Stimulated activated CD4-positive, alpha-beta T cell treated with anti-CD3 and anti-CD28 coated beads, Interleukin-12 subunit alpha, Interleukin-12 subunit beta, amount 100 ng/mL, for 4 hours (primary cell): ENCODE measurements around the gene GDPD5.

Experiments used
- DNase-seq: peaks from one replicate; pipeline ENCODE4 v3.0.0-alpha.2; 2020

GDPD5 gene

DNA sequence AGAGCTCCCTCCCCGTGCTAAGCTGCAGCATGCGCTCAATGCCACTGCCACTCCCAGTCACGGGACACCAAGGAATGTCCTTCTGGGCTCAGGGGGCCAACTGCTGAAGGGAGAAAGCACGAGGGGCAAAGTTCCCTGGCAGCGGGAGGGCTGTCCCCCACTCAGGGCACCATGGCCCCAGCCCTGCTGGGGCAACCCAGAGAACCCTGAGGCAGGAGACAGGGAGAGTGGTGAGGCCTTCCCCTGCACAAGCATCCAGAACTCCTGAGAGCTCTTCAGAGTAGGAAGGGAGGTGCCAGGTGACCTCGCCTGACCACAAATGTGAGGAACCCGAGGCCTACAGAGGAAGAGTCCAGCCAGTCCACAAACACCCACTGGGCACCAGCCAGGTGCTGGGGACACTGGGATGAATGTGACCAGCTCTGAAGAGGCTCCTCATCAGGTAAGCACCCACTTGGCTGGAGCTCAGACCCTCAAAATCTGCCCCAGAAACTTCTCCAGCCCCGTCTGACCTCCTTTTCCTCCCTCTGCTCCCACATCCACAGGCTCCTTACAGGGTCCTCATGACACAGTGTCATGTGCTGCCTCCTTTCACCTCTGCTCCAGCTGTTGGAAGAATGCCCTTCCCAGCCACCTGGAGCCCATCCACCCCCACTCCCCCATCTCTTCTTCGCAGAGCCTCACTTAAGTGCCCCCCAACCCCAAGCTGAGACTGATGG is 15.6 kb downstream of the GDPD5 start:
- no peak for DNase-seq

DNA sequence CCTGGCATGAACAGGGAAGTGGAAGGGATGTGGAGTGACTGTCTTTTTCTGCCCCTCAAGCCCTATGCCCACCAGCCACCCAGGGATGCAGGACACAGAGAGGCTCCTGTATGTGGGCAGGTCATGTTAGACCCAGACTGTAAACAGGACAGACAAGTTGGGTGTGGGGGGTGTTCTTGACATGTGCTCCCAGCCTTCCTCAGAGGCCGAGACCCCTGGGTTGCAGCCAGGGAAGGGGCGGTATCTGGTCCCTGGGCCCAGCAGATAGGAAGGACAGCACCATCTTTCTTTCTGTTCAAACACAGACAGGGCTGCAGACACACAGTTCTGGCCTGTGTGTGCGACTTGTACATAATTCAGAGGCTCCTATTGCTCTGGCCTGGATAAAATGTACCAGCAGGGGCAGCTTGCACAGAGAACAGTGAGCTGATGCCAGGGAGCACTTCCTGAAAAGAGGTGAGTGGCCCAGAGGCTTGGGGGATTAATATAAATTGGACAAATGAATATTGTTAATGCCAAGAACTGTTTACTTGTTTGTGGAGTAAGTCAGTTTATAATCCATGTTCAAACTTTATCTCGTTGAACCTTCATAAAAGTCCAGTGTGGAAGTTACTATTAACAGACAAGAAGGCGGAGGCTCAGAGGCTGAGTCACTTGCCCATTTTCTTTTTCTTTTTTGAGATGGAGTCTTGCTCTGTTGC is 16.6 kb downstream of the GDPD5 start:
- no peak for DNase-seq

DNA sequence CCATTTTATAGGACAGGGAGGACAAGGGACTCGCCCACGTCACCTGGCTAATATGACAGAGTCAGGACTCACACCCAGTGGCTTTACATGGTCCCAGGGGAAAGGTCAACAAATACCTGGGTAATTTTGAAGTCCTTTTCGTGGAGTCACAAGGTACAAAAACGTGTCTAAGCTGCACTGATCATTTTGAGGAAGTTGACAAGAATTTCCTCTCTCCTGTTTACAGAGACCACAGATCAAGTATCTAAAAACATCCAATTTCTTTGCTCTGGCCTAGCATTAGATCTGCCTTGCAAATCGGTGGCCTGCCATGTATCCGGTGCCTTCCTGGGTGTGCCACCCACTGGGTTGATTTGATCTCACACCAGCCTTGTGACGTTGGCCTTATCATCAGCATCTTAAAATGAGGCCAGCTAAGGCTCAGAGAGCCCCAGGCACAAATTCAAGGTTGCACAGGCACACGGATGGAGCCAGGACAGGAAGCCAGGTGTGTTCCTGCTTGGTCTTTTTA is 17.6 kb downstream of the GDPD5 start:
- no peak for DNase-seq

DNA sequence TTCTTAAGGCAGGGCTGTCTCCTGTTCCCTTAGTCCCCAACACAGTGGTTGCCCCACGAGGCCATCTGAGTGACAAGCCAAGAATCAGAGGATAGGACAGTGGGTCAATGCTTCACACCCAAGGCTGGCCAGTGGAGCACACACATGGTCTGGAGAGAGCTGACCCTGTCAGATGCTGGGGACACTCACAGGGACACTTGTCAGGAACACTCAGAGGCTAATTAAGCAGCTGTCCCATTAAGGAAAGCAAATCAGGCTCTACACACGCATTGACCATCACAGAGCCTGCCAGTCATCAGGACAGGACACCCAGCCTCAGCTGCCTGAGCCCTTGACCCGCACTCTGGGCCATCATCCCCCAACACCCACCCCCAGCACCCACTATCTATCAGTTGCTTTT is 18.2 kb downstream of the GDPD5 start:
- no peak for DNase-seq

DNA sequence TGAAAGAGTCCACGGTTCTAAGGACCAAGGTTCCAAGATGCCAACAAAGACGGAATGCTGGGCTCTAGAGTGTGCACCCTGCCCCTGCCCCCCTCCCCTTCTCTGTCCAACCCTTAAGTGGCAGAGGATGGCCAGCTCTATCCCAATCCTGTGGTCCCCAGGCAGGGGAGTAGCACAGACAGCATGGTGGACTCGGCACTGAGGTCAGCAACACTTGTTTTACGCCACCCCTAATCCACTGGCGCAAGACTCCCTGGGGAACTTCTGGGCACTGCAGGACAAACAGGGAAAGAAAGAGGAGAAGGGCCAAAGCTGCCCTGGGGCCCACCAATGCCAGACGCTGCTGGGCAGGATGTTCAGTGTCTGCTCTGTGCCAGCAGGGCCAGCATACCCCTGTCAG is 18.9 kb downstream of the GDPD5 start:
- no peak for DNase-seq

DNA sequence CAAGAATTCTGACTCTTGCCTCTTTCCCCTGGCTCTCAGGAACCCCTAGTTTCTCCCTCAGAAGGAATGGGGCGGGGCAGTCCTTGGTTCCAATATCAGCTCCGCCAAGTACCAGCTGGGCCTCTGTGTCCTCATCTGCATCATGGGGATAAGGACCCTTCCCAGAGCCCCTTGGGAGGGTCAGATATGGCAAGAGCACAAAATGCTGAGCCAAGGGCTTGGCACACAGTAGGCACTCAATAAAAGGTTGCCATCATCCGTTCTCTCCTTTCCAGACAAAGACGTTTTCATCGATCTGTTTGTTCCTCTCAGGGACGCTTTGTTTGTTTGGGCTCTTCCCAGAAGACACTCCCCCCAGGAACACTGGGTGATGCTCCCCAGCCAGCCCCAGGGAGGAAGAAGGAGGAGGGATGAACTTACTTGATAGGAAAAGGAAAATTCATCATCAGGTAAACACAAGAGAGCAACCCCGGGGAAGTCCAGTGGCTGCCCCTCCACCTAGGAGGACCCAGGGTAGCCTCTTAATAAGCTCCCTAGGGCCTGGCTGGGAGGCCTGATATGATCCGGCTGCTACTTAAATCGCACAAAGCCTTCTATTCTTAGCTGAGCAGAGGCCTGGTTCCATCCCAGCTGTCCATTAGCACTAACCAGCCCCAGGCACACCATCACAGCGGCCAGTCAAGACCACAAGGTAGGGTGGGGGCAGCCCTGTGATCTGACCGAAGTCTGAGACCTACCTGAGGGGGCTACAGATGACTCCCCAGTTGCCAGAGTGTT is 19.6 kb downstream of the GDPD5 start:
- DNase-seq: no peak

DNA sequence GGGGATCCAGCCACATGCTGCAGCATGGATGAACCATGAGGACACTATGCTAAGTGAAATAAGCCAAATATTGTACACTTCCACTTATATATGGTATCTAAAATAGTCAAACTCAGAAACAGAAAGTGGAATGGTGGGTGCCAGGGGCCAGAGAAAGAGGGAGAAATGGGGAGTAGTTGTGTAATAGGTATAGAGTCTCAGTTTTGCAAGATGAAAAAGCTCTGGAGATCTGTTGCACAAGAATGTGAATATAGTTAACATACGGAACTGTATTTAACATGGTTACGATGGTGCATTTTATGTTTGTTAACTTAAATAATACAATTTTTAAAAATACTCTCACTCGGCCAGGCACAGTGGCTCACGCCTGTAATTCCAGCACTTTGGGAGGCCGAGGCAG is 21.2 kb downstream of the GDPD5 start:
- no peak for DNase-seq

DNA sequence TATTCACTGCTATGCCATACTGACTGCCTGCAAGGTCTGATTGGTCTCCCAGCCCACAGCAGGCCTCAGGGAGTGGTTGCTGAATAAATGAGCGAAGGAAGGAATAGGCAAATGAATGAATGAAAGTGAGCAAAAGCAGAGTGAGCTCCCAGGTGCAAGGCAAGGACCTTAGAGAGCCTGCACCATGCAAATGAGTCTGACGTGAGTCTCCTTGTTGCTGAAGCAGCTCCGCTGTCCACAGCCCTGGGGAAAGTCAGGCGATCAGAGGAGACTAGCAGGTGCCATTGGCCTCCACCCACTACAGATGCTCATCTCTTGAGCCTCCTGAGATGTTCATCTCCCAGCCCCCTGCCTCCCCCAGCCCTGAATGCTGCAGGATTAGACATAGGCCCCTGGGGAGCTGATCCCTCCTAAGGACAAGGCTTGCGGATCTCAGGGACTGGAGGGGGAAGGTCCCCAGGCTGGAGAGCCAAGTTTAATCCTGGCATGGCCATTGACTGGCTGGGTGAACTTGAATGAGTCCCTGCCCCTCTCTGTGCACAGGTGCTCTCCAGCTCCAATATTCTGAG is 22.1 kb downstream of the GDPD5 start:
- no peak for DNase-seq

DNA sequence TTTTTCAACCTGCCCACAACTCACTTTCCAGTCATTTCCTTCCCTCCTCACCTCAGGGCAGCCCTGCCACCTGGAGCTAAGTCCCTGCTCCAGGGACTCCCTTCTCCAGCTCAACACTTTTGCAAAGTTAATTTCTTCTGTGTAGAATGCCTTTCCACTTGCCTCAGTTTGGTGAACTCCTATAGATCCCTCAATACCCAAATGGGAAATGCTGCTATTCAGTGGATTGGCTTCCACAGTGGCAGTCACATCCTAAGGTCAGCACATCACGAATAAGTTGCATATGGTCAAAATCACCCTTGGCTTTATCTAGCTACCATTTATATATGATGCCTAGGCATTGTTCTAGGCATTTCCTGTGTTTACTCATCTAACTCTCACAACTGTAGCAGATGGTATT is 23.6 kb downstream of the GDPD5 start:
- no peak for DNase-seq

DNA sequence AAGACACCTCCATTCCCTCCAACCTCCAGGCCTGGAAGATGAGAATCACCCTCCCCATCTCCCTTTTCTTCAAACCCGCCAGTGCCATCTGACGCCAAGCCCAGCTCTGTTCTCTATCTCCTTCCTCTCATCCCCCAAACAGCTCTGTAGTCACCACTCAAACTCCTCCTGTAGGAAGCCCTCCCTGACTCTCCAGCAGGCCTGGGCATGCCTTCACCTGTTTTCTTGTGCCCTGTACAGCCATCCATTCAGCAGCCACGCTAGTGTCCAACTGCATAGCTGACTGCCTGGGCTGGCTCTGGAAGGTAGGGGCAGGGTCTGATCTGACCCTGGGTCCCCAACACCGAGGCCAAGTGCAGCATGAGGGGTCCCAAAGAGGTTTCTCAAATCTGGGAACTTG is 25.0 kb downstream of the GDPD5 start:
- DNase-seq: no peak

DNA sequence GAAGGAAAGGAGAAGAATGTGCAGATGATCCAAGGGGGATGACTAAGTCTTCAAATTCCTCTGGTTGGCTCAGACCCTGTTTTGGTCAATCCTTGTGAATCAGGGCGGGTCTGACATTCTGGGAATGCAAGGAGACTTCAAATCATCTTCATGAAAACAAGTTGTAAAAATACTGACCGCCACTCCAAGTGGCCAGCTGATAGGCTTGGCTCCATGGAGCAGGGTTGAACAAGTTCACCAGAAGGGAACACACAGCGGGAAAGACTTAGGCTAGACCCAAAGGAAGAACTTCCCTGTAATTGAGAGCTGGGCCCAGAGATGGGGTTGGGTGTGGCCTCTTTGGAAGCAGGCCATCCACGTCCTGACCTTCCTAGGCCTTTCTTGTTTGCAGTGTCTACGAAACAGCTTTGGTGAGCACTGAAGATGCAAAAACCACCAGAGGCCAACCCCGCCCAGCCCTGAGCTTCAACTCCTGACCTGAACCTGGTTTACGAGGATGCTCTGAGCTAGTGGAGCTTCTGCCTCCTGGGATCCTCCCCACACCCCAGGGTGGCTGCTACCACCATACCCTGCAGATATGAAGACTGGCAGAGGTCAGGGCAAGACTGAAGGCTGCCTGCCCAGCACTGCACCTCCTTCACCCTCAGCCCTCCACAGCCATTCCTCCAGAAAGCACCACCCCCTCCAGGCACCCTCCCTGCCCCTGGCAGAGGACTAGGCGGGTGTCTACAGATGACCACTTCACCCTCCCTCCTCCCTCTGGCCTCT is 26.1 kb downstream of the GDPD5 start:
- DNase-seq: no peak

DNA sequence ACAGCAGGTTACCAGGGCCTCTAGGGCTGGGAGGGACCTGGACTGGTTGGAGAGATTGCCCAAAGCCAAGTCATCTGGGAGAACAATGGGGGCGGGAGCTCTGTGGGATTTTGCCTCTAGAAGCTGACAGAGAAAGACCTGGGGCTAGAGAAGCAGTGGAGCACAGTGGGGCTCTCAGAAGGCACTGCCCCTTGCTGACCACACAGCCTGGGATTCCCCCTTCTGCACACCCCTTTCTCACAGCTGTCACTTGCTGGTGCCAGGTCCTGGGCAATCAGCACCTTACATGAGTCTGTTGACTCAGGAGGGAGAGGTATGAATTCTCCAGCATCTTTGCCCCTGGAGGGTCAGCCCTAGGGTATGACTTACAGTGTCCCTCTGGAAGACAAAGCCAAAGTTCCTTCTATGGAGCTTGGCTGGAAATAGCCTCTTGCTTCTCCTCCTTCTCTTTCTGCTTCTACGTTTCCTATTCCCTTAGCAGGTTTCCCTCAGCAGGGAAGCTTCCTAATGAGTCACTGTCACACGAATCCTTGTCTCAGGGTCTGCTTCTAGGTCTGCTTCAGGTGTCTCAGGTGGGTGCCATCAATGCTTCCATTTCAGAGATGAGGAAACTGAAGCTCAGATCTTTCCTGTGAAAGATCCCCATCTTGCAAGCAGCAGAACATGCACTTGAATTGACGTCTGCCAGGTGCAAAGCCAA is 27.0 kb downstream of the GDPD5 start:
- no peak for DNase-seq

DNA sequence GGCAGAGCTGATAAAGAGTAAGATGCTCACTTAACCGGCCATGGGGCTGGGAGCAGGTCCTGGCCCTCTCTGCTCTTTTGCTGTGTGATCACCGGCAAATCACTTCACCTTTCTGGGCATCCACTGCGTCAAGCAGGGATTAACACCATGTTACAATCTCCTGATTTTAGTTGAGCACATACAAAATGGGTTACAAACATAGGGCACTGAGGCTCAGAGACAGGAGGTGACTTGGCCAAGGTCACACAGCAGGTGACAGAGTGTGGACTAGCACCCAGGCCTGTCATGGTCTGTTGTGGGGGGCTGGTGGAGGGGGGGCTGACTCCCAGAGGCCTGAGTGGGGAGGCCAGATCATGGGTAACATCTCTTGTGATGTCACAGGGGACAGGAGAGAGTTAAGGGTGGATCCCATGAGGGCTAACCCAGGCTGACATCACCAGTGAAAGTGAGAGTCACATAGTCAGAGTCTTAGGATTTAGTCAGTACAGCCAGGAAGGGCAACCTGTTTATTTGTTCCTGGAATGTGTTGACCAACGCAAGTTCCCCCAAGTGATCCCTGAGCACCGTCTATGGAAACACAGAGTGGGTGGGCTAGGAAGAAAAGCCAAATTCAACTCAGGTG is 27.8 kb downstream of the GDPD5 start:
- DNase-seq: no peak

DNA sequence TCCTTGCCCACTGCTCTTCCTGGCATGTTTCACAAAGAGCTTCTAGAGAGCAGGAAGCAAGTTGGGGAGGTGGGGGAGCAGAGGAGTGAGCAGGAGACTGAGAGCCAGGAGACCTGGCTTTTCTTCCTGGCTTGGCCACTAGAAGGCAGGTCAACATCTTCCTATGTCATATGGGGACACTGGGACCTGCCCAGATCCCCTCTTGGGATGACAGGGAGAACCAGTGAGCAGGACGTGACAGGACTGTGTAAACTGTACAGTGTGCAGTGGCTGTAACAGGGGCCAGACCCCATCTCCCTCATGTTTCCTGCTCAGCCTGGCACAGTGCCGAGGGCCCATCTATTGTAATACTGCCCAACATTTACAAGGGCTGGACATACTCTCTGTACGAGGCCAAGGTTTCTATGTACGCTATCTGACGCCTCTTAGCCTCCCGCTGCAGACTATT is 29.4 kb downstream of the GDPD5 start:
- DNase-seq: no peak

DNA sequence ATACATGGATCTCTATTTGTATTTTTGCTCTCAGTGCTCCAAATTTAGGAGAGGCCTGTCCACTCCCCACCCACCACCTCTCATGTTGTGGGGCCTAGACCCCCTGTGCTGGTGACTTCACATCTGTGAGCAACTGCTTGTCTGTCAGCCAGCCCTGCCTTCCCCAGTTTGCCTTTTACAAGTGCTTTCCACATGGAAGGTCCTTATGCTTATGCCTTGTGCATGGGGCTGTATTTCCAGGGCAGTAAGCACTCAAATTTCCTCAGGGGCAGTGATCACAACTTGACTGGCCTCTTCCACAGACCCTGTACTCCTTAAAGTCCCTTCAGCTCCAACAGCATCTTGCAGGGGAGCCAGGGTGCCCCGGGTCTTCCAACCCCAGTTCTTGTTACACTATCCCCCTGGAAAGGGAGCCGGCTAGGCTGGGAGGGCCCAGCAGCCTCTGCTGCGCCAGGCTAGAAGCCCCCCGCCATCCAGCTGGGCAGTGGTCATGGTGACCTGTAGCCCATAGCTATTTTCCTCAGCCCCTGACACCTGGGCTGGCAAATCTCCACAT is 29.9 kb downstream of the GDPD5 start:
- DNase-seq: no peak

DNA sequence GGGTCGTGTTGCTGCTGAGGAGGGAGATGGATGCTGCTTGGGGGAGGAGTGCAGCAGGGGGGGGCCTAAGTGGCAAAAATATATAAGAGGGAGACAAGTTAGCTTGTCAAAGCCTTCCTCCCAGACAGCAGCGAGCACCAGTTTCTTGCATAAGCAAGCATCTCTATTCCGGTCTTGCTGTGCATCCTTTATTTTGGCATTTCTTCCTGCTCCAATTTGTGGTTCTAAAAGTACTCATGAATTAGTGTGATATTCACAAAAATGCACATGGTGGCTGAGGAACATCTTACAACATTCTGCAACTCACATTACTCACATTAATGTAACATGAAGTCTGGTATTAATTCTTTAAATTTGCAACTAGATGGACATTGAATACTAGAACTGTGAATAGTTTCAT is 32.1 kb downstream of the GDPD5 start:
- DNase-seq: no peak

DNA sequence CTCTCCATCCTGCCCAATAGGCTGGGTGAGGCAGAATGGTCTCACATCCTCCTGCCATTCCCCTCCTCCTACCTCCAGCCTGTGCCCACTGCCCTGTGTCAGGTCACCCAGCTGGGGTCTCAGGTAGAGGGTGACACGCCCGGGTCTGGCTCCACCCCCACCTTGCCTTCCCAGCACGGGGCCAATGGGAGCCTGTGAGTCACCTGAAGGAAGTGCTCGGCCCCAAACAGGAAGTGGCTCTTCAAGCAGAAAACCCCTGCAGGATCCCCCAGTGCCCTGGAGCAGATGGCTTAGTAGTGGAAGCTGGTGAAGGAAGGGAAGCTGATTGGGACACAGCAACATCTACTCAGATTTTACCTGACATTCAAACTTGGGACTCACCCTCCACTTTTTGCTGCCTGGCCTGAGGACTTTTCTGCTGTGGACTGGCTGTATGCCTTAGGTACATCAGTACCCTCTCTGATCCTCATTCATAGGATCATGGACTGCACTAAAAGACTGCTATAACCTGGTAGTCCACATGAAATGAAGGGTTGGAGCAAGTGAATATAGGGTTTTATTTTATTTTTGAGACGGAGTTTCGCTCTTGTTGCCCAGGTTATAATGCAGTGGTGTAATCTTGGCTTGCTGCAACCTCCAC is 33.4 kb downstream of the GDPD5 start:
- peak; percentile 51 for DNase-seq

DNA sequence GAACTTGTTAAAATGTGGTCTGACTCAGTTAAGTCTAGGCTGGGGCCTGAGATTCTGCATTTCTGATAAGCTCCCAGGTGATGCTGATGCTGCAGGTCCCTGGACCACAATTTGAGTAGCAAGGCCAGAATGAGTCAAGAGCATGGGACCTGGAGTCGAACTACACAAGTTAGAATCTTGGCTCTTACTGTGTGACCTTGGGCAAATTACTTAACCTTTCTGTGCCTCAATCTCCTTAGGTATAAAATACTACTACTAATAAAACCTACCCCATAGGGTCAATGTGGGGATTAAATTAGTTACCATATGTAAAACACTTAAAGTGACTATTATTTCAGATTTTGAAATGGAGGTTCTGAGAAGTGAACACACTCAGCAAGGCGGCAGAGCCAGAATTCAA is 34.3 kb downstream of the GDPD5 start:
- no peak for DNase-seq

DNA sequence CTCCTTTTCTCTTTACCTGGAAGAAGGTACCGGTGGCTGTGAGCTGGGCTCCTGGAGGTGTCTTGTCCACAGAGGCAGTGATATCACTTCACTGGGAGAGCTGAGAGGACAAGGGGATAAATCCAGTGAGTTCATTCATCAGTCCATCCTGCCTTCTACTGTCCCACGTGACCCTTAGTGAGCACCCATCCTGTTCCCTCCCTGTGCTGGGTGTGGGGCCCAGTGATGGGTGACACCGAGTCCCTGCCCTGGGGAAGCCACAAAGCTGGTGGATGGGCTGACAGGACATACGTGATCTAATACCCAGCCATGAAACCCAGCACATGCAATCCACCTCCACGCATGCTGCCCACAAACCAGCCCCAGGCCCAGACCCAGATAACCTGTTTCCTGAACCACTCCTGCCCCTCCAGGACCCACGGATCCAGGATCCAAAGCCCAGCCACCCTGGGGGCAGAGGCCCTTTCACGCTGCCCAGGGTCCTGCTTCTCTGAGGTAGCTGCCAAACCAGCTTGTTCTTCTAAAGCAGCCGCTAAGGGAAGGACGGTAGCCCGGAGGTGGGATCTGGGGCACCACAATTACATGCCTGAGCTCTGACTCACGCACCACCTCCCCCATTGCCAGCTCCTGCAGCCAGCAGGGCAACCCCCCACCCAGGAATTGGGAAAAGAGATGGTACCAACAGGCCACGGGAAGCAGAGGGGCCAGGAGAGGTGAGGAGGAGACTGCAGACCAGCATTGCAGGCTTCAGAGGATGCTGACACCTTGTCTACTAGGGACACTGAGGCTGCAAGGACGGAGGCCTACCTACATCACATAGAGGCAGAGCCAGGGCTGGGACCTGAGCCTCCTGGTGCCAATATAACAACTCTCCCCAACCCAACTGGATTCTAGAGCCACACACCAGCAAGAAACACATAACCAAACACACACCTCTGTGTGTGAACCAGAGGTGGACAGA is 35.2 kb downstream of the GDPD5 start:
- no peak for DNase-seq
